AG04450 (cell line): Measurements from ENCODE around the gene PLD1. TPM values are rescaled to one million over a fixed set of nuclear protein-coding genes. Genes with fewer than 3 reads are reported as not detected.

Experiments
- CTCF ChIA-PET: fragments of 300-600, 350-600 bp; formaldehyde crosslinking; extraction: SDS; loops from one replicate; lab custom pipeline; 2022; ENCODE audit warnings: antibody characterized with exemption, inconsistent platforms; lab: Charles Lee
- POLR2A ChIA-PET: fragments of 350-600 bp; formaldehyde crosslinking; extraction: SDS; loops from one replicate; lab custom pipeline; 2021; ENCODE audit warnings: antibody characterized with exemption, inconsistent platforms; lab: Yijun Ruan, JAX
- DNase-seq: peaks from one replicate; pipeline ENCODE4 v3.0.0-alpha.2; 2011; ENCODE audit warnings: low read depth, low spot score
- H3K27ac ChIP-seq: one replicate; pipeline ENCODE4 v1.5.1; 2012; ENCODE audit warnings: low read depth, low read length, control low read depth
- H3K27me3 ChIP-seq: one replicate; pipeline ENCODE4 v1.6.0; 2012; ENCODE audit warnings: low read length; ENCODE audit not compliant: control insufficient read depth, insufficient read depth
- H3K4me3 ChIP-seq: 2 replicates; pipeline ENCODE4 v1.5.1; 2011; ENCODE audit warnings: mild to moderate bottlenecking, low read depth, low read length, control low read depth
- H3K9me3 ChIP-seq: 2 replicates; pipeline ENCODE4 v1.5.1; 2012; ENCODE audit warnings: low read length; ENCODE audit not compliant: control insufficient read depth, insufficient read depth
- CTCF ChIP-seq: IDR thresholded peaks from 2 replicates; pipeline ENCODE4 v1.5.1; 2011; ENCODE audit warnings: low read depth, low read length, control low read depth, inconsistent platforms
- polyA plus RNA-seq: library from polyadenylated mRNA; depleted of rRNA; stranded (reverse); fragments of >200 nt; gene quantifications from 2 replicates; pipeline ENCODE4 v1.2.3, GENCODE V29; 2011

PLD1 gene
- polyA plus RNA-seq, 1 experiment, result 20.2 TPM

DNA sequence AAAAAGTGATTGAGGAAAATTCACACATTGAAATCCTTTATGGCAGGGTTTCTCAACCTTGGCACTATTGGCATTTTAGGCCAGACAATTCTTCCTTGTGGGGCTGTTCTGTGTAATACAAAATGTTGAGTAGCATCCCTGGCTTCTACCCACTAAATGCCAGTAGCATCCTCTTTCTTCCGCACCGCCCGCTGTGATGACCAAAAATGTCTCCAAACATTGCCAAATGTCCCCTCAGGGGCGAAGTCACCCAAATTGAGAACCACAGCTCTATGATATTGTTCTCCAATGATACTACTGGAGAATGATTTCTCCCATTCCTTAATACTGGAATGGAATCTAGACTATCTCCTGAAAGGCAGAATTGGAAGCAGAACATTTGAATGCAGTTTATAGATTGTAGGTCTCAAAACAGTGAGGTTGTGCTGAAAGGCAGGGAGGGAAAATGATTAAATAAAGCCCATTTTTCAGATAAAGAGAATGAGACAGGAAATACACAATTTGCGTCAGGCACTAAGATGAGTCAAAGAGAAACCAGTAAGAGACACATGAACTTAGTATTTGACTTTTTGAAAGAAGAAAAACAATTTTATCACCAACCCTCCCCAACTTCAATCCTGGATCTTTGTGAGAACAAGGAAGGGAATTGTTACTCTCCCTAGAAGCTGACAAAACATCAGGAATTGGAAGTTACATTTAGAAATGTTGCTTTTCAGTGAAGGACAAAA, 248.5 kb downstream of the PLD1 start:
- Histone ChIP-seq H3K27ac (no peak overlapping the region), H3K9me3 (no peaks in the 10 kb centered on the region), H3K4me3 (no peak overlapping the region), H3K27me3 (no peaks in the 10 kb centered on the region)
- ChIA-PET POLR2A (no interaction called here), CTCF (no interaction called here)
- TF ChIP-seq CTCF, result no peak
- DNase-seq, result no peak

DNA sequence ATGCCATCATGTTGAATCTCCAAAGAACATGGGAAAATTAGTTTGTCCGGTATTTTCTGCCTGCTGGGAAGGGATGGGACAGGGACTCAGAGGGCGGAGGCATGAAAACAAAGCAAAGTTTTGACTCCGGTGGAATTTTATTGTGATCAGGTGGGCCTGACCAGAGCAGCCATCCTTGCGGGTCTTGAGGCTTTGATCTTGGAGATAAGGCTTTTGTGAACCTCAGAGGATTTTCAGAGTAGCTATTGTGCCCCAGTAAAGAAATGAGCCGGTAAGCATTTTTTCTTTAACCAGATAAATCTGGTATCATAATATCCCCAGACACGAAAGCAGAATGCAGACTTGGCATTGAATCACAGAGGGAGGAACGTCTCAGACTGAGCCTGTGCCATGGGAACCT, 250.7 kb downstream of the PLD1 start:
- no peak for TF ChIP-seq CTCF
- Histone ChIP-seq H3K27ac (no peak overlapping the region), H3K4me3 (no peak overlapping the region), H3K9me3 (no peaks in the 10 kb centered on the region), H3K27me3 (no peaks in the 10 kb centered on the region)
- ChIA-PET POLR2A (interaction anchor here (0.6 kb wide), 1 partner anchor 191 kb away, joined by 4 read pairs; no protein-coding TSS in a partner anchor), CTCF (no interaction called here)
- no peak for DNase-seq

DNA sequence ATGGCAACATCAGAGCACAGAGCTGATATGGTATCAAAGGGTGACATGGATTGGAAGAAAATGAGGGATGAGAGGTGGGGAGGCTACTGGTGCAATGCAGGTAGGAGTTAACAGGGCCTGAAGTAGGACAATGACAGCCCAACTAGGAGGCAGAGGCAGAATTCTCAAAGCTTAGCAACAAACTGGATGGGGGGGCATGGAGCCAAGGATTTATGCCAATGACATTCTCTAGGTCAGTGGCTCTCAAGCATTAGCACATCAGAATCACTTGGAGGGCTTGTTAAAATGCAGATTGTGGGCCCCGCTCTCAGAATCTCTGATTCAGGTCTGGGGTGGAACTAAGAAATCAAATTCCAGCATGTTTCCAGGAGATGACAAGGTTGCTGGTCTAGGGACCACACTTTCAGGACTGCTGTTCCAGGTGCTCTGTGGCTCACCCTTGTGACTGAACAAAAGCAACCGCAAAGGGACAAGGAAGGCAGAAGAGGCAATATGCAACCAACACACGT, 252.0 kb downstream of the PLD1 start:
- Histone ChIP-seq H3K27me3 (no peaks in the 10 kb centered on the region), H3K4me3 (no peak overlapping the region), H3K27ac (no peak overlapping the region), H3K9me3 (no peaks in the 10 kb centered on the region)
- ChIA-PET POLR2A (no interaction called here), CTCF (no interaction called here)
- TF ChIP-seq CTCF, result no peak
- no peak for DNase-seq

GRCh38 chr3:171557173-171557572, 253.1 kb downstream of the PLD1 start:
- H3K27ac ChIP-seq, result no peak overlapping the region
- CTCF ChIA-PET, result no interaction called here
- POLR2A ChIA-PET, result no interaction called here
- no peak for DNase-seq
- no peaks in the 10 kb centered on the region for H3K27me3 ChIP-seq
- no peaks in the 10 kb centered on the region for H3K9me3 ChIP-seq
- no peak for TF ChIP-seq CTCF
- no peak overlapping the region for H3K4me3 ChIP-seq

DNA sequence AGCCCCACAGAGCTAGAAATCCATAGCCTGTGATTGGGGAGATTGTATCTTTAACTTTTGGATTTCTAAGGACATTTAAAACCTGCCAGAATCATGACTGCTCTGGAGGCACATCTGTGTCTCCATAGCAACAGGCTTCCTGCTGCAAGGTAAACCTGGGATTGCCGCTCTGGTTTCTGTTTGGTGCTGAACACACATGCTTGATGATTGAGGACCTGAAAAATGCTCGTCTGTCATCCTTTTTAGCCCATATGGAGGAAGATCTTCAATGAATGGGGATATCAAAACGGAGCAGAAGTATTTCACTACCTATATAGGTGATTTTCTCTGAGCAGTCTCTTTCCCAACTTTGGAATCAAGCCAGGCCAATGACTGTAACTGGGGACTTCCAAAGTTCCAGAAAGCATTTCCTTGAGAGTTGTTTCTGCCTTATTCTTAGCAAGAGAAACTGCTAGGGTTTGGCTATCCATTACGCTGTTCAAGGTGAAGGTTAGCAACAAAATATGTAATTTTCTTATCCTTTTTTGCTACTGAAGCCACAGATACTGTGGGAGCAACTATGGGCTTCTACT, 253.6 kb downstream of the PLD1 start:
- Histone ChIP-seq H3K27me3 (no peaks in the 10 kb centered on the region), H3K27ac (no peak overlapping the region), H3K9me3 (no peaks in the 10 kb centered on the region), H3K4me3 (no peak overlapping the region)
- ChIA-PET POLR2A (no interaction called here), CTCF (no interaction called here)
- DNase-seq, result no peak
- no peak for TF ChIP-seq CTCF
